ENCODE measurements around the gene OTOG. TPM values are rescaled to one million over a fixed set of nuclear protein-coding genes. Genes with fewer than 3 reads are reported as not detected.

OTOG gene
- not detected in 2 replicates for total RNA-seq

GRCh38 chr11:17547051-17547577, at the start of gene OTOG:
OTOG (plus strand) TSS chr11:17547259; CDS start chr11:17547373, 114 bp downstream.

GRCh38 chr11:17544181-17544622, 2.9 kb upstream of the OTOG start, which contains the start of gene USH1C:
USH1C (minus strand) TSS chr11:17544416; CDS start chr11:17544307, 109 bp downstream.

Other genes starting within 250 kb of the OTOG start
- 3.5 TPM in 2 replicates for gene NCR3LG1, start 195.5 kb upstream of the OTOG start, total RNA-seq
- not detected in 2 replicates for gene KCNJ11, start 158.6 kb upstream of the OTOG start, total RNA-seq
- gene ABCC8, start 70.4 kb upstream of the OTOG start, total RNA-seq: not detected in 2 replicates
- not detected in 2 replicates for gene USH1C, start 2.8 kb upstream of the OTOG start, total RNA-seq
- not detected in 2 replicates for gene MYOD1, start 172.3 kb downstream of the OTOG start, total RNA-seq
- not detected in 2 replicates for gene KCNC1, start 187.5 kb downstream of the OTOG start, total RNA-seq